ENCODE results near the gene TMEM108. TPM values are rescaled to one million over a fixed set of nuclear protein-coding genes. Genes with fewer than 3 reads are reported as not detected.

TMEM108 gene
- total RNA-seq, 1 donor from 2014 or later, result 0.07 TPM

DNA sequence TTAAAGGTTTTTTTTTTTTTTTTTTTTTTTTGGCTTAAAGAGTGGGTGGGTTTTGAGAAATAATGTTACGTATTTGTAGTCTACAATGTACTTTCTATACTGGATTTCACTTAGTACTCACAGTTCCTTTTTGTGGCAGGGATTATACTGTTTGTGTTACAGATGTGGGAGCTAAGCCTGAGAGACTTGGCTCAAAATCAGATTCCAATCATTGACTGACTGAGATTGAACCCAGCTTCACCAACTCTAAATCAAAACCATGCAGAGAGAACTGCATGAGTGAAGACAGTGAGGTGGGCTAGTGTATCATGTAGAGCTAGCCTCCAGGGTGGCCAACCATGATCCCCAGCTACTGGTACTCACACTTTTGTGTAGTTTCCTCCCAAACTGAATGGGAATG, 68.0 kb downstream of the TMEM108 start:
- no peak for DNase-seq (ENCODE audit: low spot score)
- no peak overlapping the region for H3K4me3 Mint-ChIP-seq (ENCODE audit: low read depth)
- H3K27ac Mint-ChIP-seq, result no peak overlapping the region
- H3K9me3 Mint-ChIP-seq, result no peaks in the 10 kb centered on the region
- H3K36me3 Mint-ChIP-seq (ENCODE audit: low read depth), result no peaks in the 10 kb centered on the region
- H3K4me1 Mint-ChIP-seq (ENCODE audit: low read depth), result no peaks in the 10 kb centered on the region
- no peaks in the 10 kb centered on the region for H3K27me3 Mint-ChIP-seq (ENCODE audit: low read depth)
- intact Hi-C loops (cut with micrococcal nuclease), result no loop called here

DNA sequence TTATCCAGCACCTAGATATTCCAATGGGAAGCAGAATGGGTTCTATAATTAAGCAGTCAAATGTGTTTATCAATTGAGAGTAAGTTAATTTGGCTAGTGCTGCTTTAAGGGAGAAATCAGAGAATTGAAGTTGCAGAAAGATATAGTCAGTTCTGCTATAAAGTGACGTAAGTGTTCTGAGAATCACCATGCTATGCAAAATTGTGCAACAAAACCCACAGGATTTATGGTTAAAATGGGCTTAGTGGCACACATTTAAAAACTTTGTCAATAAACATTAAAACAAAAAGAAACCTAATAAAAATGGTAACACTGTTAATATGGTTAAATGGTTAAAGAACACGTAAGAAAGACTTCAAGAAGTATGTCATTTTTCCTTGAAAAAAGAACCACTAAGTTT, 74.5 kb downstream of the TMEM108 start:
- Mint-ChIP-seq H3K4me1 (ENCODE audit: low read depth) (no peaks in the 10 kb centered on the region), H3K27me3 (ENCODE audit: low read depth) (peaks cover 2% of the 10 kb centered on the region), H3K27ac (no peak overlapping the region), H3K4me3 (ENCODE audit: low read depth) (no peak overlapping the region), H3K9me3 (no peaks in the 10 kb centered on the region), H3K36me3 (ENCODE audit: low read depth) (no peaks in the 10 kb centered on the region)
- no peak for DNase-seq (ENCODE audit: low spot score)
- intact Hi-C loops (cut with micrococcal nuclease), result no loop called here

DNA sequence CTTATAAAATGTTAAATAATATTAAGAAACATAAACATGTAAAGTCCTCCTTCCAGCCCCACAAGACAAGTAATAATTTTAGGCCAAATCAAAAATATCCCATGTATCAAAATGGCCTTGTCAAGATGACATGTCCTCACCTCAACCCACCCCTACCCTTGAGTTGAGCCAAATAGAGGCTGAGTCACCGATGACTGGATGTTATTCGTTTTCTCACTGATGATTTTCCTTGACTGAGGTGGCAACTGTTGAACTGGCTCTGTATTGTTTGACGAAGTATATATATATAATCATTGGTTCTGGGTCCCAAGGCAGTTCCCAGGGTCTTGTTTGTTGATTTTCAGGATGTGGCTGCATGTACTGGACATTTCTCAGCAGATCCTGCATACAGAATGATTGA, 75.3 kb downstream of the TMEM108 start:
- H3K27me3 Mint-ChIP-seq (ENCODE audit: low read depth), result peaks cover 2% of the 10 kb centered on the region
- no peaks in the 10 kb centered on the region for H3K36me3 Mint-ChIP-seq (ENCODE audit: low read depth)
- no peaks in the 10 kb centered on the region for H3K9me3 Mint-ChIP-seq
- no peaks in the 10 kb centered on the region for H3K4me1 Mint-ChIP-seq (ENCODE audit: low read depth)
- intact Hi-C loops (cut with micrococcal nuclease), result no loop called here
- no peak overlapping the region for H3K27ac Mint-ChIP-seq
- no peak for DNase-seq (ENCODE audit: low spot score)
- H3K4me3 Mint-ChIP-seq (ENCODE audit: low read depth), result no peak overlapping the region

DNA sequence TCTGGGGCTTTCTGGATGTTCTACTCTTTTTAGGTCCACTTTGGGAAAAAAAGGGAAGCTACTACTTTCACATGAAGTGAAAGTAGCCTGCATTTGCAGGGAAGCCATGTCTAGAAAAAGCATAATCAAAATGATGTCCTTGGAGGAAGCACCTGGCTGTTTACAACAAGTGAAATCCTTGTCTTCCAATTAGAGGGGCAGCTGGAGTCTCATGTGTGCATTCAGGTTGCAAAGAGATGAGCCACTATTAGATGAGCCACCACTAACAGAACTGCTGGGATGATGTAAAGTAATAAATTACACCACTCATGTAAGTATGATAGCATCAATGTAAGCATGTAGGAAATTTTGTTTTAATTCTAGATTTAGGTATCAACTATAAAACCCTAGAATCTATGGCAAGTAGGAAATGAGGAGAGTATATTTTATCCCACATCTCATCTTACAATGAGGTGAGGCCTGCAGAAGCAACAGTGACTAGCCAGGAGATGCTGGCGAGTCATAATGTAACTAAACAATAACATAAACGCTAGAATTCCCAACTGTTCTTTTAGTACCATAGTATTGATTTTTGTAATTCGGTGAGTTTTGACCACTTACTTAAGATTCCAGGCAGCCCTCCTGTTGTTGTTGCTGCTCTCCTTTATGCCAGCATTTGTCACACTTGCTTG, 75.9 kb downstream of the TMEM108 start:
- no peak for DNase-seq (ENCODE audit: low spot score)
- Mint-ChIP-seq H3K4me1 (ENCODE audit: low read depth) (no peaks in the 10 kb centered on the region), H3K36me3 (ENCODE audit: low read depth) (no peaks in the 10 kb centered on the region), H3K27ac (no peak overlapping the region), H3K4me3 (ENCODE audit: low read depth) (no peak overlapping the region), H3K9me3 (no peaks in the 10 kb centered on the region), H3K27me3 (ENCODE audit: low read depth) (peaks cover 2% of the 10 kb centered on the region)
- intact Hi-C loops (cut with micrococcal nuclease), result no loop called here

DNA sequence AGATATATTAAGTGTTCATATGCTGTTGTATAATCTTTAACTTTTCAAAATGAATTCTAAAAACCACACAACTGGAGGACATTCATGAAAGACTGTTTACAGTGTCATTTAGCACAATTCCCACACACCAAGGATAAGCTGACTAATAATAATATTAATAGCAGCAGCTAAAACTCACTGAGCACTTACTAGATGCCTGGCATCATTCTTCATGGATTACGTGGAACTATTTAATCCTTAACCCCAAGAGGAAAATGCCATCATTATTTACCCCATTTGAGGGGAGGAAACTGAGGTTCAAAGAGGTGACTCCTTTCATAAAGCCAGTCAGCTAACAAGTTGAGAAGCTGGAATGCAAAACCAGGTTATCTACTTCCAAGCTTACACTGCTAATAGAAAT, 77.0 kb downstream of the TMEM108 start:
- H3K27me3 Mint-ChIP-seq (ENCODE audit: low read depth), result peaks cover 2% of the 10 kb centered on the region
- H3K4me1 Mint-ChIP-seq (ENCODE audit: low read depth), result no peaks in the 10 kb centered on the region
- H3K27ac Mint-ChIP-seq, result no peak overlapping the region
- intact Hi-C loops (cut with micrococcal nuclease), result no loop called here
- H3K36me3 Mint-ChIP-seq (ENCODE audit: low read depth), result no peaks in the 10 kb centered on the region
- DNase-seq (ENCODE audit: low spot score), result no peak
- H3K9me3 Mint-ChIP-seq, result no peaks in the 10 kb centered on the region
- H3K4me3 Mint-ChIP-seq (ENCODE audit: low read depth), result no peak overlapping the region

DNA sequence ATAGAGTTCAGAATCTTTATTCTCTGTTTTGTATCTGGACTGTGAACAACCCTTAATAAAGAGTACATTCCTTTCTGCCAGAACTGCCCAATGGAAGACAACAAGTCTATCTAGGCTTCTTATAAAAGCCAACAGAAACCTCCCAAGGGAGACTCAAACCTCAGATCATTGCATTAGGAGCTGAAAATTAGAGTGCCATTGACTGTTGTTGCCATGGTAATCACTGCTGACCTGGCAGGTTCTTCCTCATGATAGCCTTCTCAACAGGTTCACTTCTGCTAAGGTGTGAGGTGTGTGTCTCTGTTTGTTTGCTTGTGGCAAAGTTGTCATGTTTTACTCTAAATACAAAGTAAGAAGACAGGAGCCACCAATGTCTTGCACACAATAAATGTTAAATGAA, 79.2 kb downstream of the TMEM108 start:
- Mint-ChIP-seq H3K36me3 (ENCODE audit: low read depth) (no peaks in the 10 kb centered on the region), H3K27me3 (ENCODE audit: low read depth) (peaks cover 2% of the 10 kb centered on the region), H3K4me3 (ENCODE audit: low read depth) (no peak overlapping the region), H3K4me1 (ENCODE audit: low read depth) (no peaks in the 10 kb centered on the region), H3K27ac (no peak overlapping the region), H3K9me3 (no peaks in the 10 kb centered on the region)
- intact Hi-C loops (cut with micrococcal nuclease), result no loop called here
- no peak for DNase-seq (ENCODE audit: low spot score)

DNA sequence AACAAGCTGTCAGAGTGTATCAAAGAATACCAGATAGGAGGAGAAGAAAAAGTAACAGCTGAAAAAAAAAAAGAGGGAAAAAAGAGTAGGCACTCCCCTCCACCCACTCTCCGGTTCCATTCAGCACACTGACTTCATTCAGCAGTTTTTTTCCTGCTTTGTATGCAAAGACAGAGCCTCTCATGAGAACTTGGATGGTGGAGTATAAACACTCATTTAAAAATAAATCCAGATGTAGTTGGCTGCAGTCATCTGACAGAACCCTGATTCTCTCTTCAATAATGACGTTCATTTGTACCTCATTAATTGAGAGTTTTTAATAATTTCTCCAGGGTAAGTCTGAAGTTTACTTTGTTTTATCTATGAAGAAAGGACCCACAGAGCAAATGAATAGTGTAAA, 81.0 kb downstream of the TMEM108 start:
- no peaks in the 10 kb centered on the region for H3K27me3 Mint-ChIP-seq (ENCODE audit: low read depth)
- H3K27ac Mint-ChIP-seq, result no peak overlapping the region
- DNase-seq (ENCODE audit: low spot score), result no peak
- intact Hi-C loops (cut with micrococcal nuclease), result no loop called here
- no peak overlapping the region for H3K4me3 Mint-ChIP-seq (ENCODE audit: low read depth)
- H3K9me3 Mint-ChIP-seq, result no peaks in the 10 kb centered on the region
- no peaks in the 10 kb centered on the region for H3K4me1 Mint-ChIP-seq (ENCODE audit: low read depth)
- H3K36me3 Mint-ChIP-seq (ENCODE audit: low read depth), result no peaks in the 10 kb centered on the region

DNA sequence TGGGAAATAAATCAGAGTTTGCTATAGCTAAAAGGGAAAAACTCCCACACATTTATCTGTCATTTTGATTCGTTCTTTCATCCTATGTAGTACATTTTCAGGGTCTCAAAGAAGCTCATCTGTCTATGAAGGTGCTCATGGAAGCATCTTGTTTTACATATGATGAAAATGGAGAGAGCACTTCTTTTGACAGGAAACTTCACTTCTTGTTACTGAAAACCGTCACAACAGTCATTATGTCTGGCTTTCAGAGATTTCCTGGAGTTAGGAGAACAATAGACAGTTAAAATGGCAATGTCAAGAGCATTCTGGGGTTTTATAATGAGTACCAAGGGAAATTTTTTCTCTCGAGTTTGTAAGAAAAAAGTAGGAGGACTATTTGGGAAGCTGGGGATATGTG, 83.3 kb downstream of the TMEM108 start:
- DNase-seq (ENCODE audit: low spot score), result no peak
- no peaks in the 10 kb centered on the region for H3K36me3 Mint-ChIP-seq (ENCODE audit: low read depth)
- H3K9me3 Mint-ChIP-seq, result no peaks in the 10 kb centered on the region
- H3K27ac Mint-ChIP-seq, result no peak overlapping the region
- no peaks in the 10 kb centered on the region for H3K4me1 Mint-ChIP-seq (ENCODE audit: low read depth)
- no peak overlapping the region for H3K4me3 Mint-ChIP-seq (ENCODE audit: low read depth)
- peaks cover 6% of the 10 kb centered on the region for H3K27me3 Mint-ChIP-seq (ENCODE audit: low read depth)
- intact Hi-C loops (cut with micrococcal nuclease), result no loop called here

DNA sequence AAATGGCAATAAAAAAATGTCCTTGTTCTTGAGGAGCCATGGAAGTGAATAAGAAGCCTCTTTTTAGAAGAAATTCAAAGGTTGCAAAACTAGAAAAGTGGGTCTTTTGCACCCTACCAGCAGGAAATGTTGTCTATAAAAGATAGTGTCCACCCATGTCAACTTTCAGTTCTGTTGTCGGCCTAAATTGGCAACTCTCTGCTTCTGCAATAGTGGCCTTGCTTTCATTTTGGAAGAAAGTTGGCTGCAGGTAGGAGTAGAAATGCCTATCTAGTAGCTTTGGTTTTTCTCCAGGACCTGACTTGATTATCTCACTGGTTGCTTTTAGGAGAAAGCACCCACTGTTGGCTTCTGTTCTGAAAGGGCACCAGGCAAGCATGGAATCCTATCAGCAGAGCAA, 85.4 kb downstream of the TMEM108 start:
- Mint-ChIP-seq H3K9me3 (no peaks in the 10 kb centered on the region), H3K27ac (no peak overlapping the region), H3K4me1 (ENCODE audit: low read depth) (no peaks in the 10 kb centered on the region), H3K27me3 (ENCODE audit: low read depth) (peaks cover 6% of the 10 kb centered on the region), H3K4me3 (ENCODE audit: low read depth) (no peak overlapping the region), H3K36me3 (ENCODE audit: low read depth) (no peaks in the 10 kb centered on the region)
- DNase-seq (ENCODE audit: low spot score), result no peak
- intact Hi-C loops (cut with micrococcal nuclease), result no loop called here

DNA sequence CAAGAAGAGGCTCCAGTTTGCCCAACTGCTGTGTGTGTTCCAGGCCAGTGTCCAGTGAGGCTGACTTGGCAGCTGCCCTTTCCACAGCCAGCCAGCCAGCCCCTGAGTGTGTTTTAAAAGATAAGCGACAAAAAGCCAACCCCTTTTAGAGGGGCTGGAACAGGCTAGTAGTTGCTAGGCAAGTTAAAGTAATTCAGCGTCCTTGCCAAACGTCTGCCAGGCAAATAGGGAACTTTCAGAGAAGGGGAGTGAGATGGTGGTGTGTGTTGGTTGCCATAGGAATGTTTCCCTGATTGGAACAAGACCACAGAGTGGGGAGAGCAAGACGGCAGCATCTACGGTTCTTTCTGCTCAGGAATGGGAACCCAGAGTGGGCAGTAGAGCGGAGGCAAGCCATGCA, 86.3 kb downstream of the TMEM108 start:
- Mint-ChIP-seq H3K36me3 (ENCODE audit: low read depth) (no peaks in the 10 kb centered on the region), H3K27me3 (ENCODE audit: low read depth) (peaks cover 6% of the 10 kb centered on the region), H3K4me3 (ENCODE audit: low read depth) (no peak overlapping the region), H3K4me1 (ENCODE audit: low read depth) (no peaks in the 10 kb centered on the region), H3K27ac (no peak overlapping the region), H3K9me3 (no peaks in the 10 kb centered on the region)
- no peak for DNase-seq (ENCODE audit: low spot score)
- intact Hi-C loops (cut with micrococcal nuclease), result no loop called here

DNA sequence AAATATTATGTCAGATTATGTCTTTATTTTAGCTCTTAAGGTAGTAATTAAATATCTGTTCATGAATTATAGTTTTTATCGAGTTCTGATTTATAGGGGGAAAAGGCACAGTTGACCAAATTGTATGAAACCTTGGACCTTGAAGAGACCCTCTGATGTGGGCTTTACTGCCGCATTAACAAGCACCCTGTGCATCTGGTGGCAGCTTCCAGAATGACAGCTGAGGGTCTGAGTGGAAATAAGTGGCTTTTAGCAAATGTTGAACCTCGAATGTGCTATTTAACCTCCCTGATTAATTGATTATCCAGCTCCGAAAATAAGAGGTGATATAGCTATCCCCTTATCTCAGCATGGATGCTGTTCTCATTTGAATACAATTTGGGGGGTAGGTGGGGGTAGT, 87.0 kb downstream of the TMEM108 start:
- no peaks in the 10 kb centered on the region for H3K36me3 Mint-ChIP-seq (ENCODE audit: low read depth)
- intact Hi-C loops (cut with micrococcal nuclease), result no loop called here

DNA sequence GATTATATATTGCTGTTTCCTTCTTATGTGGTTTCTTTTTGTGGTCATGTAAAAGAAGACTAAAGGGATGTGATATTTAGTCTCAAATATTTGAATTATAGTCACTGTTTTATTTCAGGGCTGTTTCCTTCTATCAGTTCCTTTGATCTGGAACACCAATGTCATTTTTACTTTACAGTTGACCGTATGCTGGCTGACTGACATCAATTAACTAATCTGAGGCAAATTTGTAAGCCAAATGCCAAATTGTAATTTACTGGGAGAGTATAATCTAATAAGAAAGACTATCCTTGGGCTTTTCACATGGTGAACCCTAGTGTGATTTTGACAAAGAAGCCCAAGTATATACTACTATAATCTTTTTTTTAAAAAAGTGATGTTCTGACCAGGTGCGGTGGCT, 87.6 kb downstream of the TMEM108 start:
- no peaks in the 10 kb centered on the region for H3K9me3 Mint-ChIP-seq
- no peaks in the 10 kb centered on the region for H3K36me3 Mint-ChIP-seq (ENCODE audit: low read depth)
- no peak overlapping the region for H3K4me3 Mint-ChIP-seq (ENCODE audit: low read depth)
- H3K4me1 Mint-ChIP-seq (ENCODE audit: low read depth), result no peaks in the 10 kb centered on the region
- peaks cover 6% of the 10 kb centered on the region for H3K27me3 Mint-ChIP-seq (ENCODE audit: low read depth)
- DNase-seq (ENCODE audit: low spot score), result no peak
- H3K27ac Mint-ChIP-seq, result no peak overlapping the region
- intact Hi-C loops (cut with micrococcal nuclease), result no loop called here

More for the DNA sequence above, 87.0 kb downstream of the TMEM108 start:
- Mint-ChIP-seq H3K4me3 (ENCODE audit: low read depth) (no peak overlapping the region), H3K27ac (no peak overlapping the region), H3K27me3 (ENCODE audit: low read depth) (peaks cover 6% of the 10 kb centered on the region), H3K9me3 (no peaks in the 10 kb centered on the region), H3K4me1 (ENCODE audit: low read depth) (no peaks in the 10 kb centered on the region)
- no peak for DNase-seq (ENCODE audit: low spot score)

DNA sequence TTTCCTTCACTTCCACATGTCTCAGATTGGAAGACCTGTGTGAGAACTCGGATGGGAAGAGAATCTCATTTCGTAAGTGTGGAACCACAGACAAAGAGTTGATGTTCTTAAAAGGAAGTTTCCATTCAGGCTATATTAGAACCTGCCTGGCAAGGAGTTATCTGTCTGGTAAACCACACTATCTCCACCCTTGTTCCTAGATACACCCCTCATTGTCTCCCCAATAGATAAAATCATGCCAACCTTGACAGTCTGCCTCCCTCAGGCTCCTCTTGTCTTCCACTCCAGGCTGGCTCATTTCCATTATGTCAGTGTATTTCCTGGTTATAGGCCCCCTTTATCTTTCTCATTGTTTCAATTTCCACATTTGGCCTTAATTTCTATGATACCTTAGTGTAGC, 89.2 kb downstream of the TMEM108 start:
- Mint-ChIP-seq H3K27ac (no peak overlapping the region), H3K36me3 (ENCODE audit: low read depth) (no peaks in the 10 kb centered on the region), H3K4me1 (ENCODE audit: low read depth) (no peaks in the 10 kb centered on the region), H3K9me3 (no peaks in the 10 kb centered on the region), H3K4me3 (ENCODE audit: low read depth) (no peak overlapping the region), H3K27me3 (ENCODE audit: low read depth) (peaks cover 6% of the 10 kb centered on the region)
- intact Hi-C loops (cut with micrococcal nuclease), result no loop called here
- DNase-seq (ENCODE audit: low spot score), result no peak

DNA sequence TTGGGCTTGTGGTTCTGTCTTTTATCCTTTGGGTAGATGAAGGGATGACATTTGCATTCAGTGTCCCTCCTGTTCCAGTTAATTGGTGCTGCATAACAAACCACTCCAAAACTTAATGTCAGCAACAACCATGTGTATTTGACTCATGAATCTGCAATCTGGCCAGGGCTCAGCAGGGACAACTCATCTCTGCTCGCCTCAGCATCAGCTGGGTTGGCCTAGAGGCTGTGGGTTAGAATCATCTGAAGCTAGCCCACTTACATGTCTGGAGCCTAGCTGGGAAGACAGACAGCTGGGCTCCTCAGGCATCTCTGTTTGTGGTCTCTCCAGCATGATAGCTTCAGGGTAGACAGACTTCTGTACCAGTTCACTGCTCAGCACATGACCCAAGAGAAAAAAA, 92.0 kb downstream of the TMEM108 start:
- Mint-ChIP-seq H3K4me3 (ENCODE audit: low read depth) (no peak overlapping the region), H3K27ac (no peak overlapping the region), H3K9me3 (no peaks in the 10 kb centered on the region), H3K27me3 (ENCODE audit: low read depth) (no peaks in the 10 kb centered on the region), H3K36me3 (ENCODE audit: low read depth) (no peaks in the 10 kb centered on the region), H3K4me1 (ENCODE audit: low read depth) (no peaks in the 10 kb centered on the region)
- intact Hi-C loops (cut with micrococcal nuclease), result no loop called here
- DNase-seq (ENCODE audit: low spot score), result no peak
